Muscle of back (tissue), 13 donors: Measurements from ENCODE around the gene OAT. TPM values are rescaled to one million over a fixed set of nuclear protein-coding genes. Genes with fewer than 3 reads are reported as not detected.

Source experiments
- DNase-seq, 3 donors: peaks; one replicate each; pipeline versions ENCODE4 v3.0.0 to v3.0.0-alpha.2; 2013
- long read RNA-seq, 9 donors: transcript quantifications; one replicate each; lab custom pipeline, GENCODE V29; 2026
- polyA plus RNA-seq, 10 donors: library from polyadenylated mRNA; unstranded; fragments of 120-200 nt; gene quantifications; one replicate each; pipeline ENCODE4 v1.2.1, GENCODE V29; 2013; ENCODE audit not compliant: insufficient read length in 10 of 10

The OAT gene
- polyA plus RNA-seq = 10 to 100 TPM; 57.2 to 93.5 (median 74.4) TPM
- long read RNA-seq, donor 1, transcript OAT-201 (10 exons, 2,048 nt) = major isoform, 29 of 38 reads
- long read RNA-seq, donor 1, partial matches to known transcripts = 5 of 38 reads
- long read RNA-seq, donor 1, other reads (novel, unspliced or antisense) = 0 of 38 reads
- long read RNA-seq, donor 2, transcript OAT-201 (10 exons, 2,048 nt) = major isoform, 17 of 19 reads
- long read RNA-seq, donor 2, partial matches to known transcripts = 0 of 19 reads
- long read RNA-seq, donor 2, other reads (novel, unspliced or antisense) = 0 of 19 reads
- long read RNA-seq, donor 3 = 0 reads
- long read RNA-seq, donor 4, transcript OAT-201 (10 exons, 2,048 nt) = major isoform, 23 of 31 reads
- long read RNA-seq, donor 4, partial matches to known transcripts = 5 of 31 reads
- long read RNA-seq, donor 4, other reads (novel, unspliced or antisense) = 0 of 31 reads
- long read RNA-seq, donor 5, transcript OAT-201 (10 exons, 2,048 nt) = major isoform, 43 of 44 reads
- long read RNA-seq, donor 5, partial matches to known transcripts = 0 of 44 reads
- long read RNA-seq, donor 5, other reads (novel, unspliced or antisense) = 0 of 44 reads
- long read RNA-seq, donor 6, transcript OAT-201 (10 exons, 2,048 nt) = major isoform, 30 of 37 reads
- long read RNA-seq, donor 6, partial matches to known transcripts = 7 of 37 reads
- long read RNA-seq, donor 6, other reads (novel, unspliced or antisense) = 0 of 37 reads
- long read RNA-seq, donor 7, transcript OAT-201 (10 exons, 2,048 nt) = major isoform, 14 of 15 reads
- long read RNA-seq, donor 7, partial matches to known transcripts = 0 of 15 reads
- long read RNA-seq, donor 7, other reads (novel, unspliced or antisense) = 0 of 15 reads
- long read RNA-seq, donor 8, transcript OAT-201 (10 exons, 2,048 nt) = major isoform, 17 of 18 reads
- long read RNA-seq, donor 8, partial matches to known transcripts = 0 of 18 reads
- long read RNA-seq, donor 8, other reads (novel, unspliced or antisense) = 0 of 18 reads
- long read RNA-seq, donor 9, partial matches to known transcripts = 0 of 4 reads
- long read RNA-seq, donor 9, other reads (novel, unspliced or antisense) = 0 of 4 reads

DNA sequence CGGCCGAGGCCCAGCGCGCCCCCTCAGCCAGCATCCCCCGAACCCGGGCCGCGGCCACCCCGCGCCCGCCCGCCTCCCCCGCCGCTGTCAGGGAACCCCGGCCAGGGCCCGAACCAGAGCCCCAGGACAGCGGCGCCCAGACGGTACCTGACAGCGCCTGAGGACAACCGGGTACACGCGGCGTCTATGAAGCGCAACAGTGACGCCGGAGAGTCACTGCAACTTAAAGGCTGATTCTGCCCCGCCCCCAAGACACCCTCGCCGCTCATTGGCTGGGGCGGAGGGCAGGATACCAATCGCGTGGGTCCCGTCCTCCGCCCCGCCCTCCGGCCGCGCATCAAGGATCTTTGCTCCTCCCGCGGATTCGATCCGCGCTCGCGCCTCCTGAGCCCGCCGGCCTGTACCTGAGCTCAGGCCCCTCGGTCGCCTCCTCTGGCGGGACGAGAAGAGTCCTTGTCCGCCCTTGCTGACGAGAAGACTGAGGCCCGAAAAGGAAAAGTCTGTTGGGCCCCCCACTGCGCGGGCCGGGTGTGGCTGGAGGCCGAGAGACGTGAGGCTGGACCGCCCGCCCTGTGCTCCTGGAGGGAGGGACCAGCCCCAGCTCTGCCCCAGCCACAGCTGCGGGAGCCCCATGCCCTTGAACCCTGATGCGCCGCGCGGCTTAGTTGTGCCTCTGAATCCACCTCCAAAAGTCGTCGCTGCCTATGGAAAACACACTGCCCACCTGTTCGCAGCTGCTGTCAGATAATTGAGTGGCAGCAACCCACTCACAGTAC lies at the start of gene OAT:
TSS of gene OAT (minus strand) at position 198 of the 776 bp plus-strand sequence. CDS start 6,752 bp downstream, outside the sequence.
- DNase-seq = peak; percentile 96 to 99 (median 97)

DNA sequence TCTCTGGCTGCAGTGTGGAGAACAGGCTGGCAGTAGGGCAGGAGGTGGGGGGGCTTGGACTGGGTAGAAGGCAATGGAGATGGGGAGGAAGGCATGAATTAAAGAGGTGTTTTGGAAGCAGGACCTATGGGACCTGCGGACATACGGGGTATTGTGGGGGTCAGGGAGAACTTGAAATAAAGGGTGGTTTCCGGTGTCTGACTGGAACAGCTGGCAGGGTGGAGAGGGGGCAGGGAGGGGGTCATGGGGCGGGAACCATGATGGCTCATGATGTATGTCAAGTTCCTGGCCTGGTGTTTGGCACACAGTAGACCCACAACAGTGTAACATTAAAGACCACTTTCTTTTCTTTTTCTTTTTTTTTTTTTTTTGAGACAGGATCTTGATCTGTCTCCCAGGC lies 48.4 kb upstream of the OAT start:
- DNase-seq = no peak

- no peak for DNase-seq
These were observed 47.2 kb upstream of the OAT start for GRCh38 chr10:124465777-124466488.

- DNase-seq = no peak
These were observed 46.5 kb upstream of the OAT start for GRCh38 chr10:124465003-124465776.

DNA sequence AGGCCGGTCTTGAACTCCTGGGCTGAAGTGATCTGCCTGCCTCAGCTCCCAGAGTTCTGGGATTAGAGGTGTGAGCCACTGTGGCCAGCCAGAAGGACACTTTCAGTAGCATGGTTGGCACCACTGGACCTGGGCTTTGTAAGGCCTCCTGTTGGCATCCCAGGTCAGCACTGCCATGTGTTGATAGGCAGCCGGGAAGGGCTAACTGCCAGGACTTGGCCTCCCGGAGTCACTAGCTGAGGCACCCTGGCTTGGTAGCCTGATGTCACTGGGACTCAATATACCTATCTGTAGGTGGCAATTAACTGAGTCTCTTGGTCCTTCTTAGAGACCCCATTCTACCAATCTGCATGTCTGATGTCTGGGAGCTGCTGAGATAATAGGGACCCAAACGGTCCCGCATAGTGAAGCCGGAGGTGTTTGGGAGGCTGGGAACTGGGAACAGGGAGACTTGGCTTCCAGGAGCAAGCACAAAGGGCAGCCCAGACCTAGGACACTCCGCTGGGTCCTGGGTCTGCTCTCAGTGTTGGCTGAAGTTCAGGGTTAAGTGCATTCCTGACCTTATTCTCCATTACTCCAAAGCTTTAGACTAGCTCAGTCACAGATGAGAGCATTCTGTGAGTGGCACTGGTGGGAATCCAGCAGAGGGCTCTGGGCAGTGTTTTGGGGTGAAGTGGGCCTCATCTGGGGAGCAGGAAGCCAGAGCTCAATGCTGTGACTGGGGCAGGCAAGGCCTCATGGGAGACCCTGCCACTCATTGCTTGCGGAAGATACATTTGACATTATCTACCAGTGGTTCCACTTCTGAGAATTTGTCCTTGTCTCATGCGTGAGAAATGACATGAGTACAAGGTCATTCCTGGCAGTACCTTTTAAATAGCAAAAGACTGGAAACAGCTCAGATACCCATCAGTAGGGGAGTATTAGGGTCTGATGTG lies 45.6 kb upstream of the OAT start:
- DNase-seq = no peak

- no peak for DNase-seq
These were observed 43.6 kb upstream of the OAT start for GRCh38 chr10:124462348-124462695.

- peak; percentile 79 to 98 (median 91) for DNase-seq
These were observed 43.1 kb upstream of the OAT start, which contains the start of gene LHPP for GRCh38 chr10:124461642-124462347. TSS of gene LHPP (plus strand) at chr10:124461823. CDS start at chr10:124461863, 40 bp downstream.

DNA sequence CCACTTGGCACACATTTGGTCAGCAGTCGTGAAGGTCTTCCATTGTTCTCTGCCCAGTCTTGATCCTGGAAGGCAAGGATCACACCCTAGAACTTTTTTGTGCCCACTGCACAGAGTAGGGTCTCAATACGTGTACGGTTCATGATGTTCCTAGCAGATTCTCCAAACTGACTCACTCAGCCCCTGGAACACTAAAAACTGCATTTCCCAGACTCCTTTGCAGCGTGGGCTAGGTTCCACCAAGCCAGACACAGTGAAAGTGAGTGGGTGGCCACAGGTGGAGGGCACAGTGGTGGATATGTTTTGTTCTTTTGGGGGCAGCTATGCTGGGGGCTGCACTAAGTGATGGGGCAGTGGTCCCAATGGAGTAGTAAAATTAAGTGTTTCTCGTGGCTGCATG lies 41.4 kb upstream of the OAT start:
- DNase-seq = no peak

- DNase-seq = no peak
These were observed 40.7 kb upstream of the OAT start for GRCh38 chr10:124459395-124459794.

DNA sequence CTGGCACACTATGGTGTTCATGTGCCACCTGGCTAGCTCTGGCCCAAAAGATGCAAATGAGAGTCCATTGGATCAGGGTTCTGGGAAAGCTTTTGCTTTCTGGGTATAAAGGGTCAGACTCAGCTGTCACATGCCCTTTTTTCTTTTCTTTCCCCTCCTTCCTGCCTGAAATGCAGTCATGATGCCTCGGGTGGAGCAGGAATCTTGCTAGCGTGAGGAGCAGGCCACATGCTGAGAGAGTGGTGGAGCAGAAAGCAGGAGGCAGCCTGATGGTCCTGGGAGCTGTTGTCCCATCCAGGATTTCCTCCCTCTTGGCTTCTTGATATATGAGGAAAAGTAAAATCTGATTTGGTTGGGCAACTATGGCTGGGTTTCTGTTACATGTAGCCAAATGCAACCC lies 40.2 kb upstream of the OAT start:
- DNase-seq = no peak

GRCh38 chr10:124458473-124458872 lies 39.8 kb upstream of the OAT start:
- no peak for DNase-seq

- no peak for DNase-seq
These were observed 36.7 kb upstream of the OAT start for GRCh38 chr10:124455441-124455840.

GRCh38 chr10:124453960-124454610 lies 35.4 kb upstream of the OAT start:
- DNase-seq = no peak

GRCh38 chr10:124451276-124451675 lies 32.6 kb upstream of the OAT start:
- DNase-seq = no peak

- no peak for DNase-seq
These were observed 32.0 kb upstream of the OAT start for GRCh38 chr10:124450783-124451057.

GRCh38 chr10:124450012-124450782 lies 31.5 kb upstream of the OAT start, which contains the start of gene NKX1-2:
TSS of gene NKX1-2 (minus strand) at chr10:124450035. CDS start at chr10:124449943, 92 bp downstream.
- peak in 1 of 3 donors; percentile 25 for DNase-seq
